Mesendoderm (in vitro differentiated cells): Measurements from ENCODE around the gene IRAG1.

Experiments
- DNase-seq: peaks from one replicate; pipeline ENCODE4 v3.0.0; 2013
- H2AK5ac ChIP-seq: 2 replicates; pipeline ENCODE4 v1.6.1; 2013; ENCODE audit warnings: low read length, inconsistent platforms
- H2BK120ac ChIP-seq: 2 replicates; pipeline ENCODE4 v1.6.1; 2013; ENCODE audit warnings: low read depth, mild to moderate bottlenecking, low read length, moderate library complexity, mixed read lengths
- H2BK15ac ChIP-seq: replicated peaks from 2 replicates; pipeline ENCODE4 v1.6.1; 2013; ENCODE audit warnings: low read depth, mild to moderate bottlenecking, moderate library complexity
- H2BK5ac ChIP-seq: 2 replicates; pipeline ENCODE4 v1.6.1; 2013; ENCODE audit warnings: low read length, inconsistent platforms
- H3K18ac ChIP-seq: 2 replicates; pipeline ENCODE4 v1.6.1; 2013; ENCODE audit warnings: mild to moderate bottlenecking, low read length, mixed read lengths
- H3K23ac ChIP-seq: one replicate; pipeline ENCODE4 v1.6.1; 2013; ENCODE audit warnings: low read length
- H3K27ac ChIP-seq: 2 replicates; pipeline ENCODE4 v1.5.1; 2013; ENCODE audit warnings: low read depth, mild to moderate bottlenecking, inconsistent platforms, low read length, moderate library complexity
- H3K27me3 ChIP-seq: 2 replicates; pipeline ENCODE4 v1.6.1; 2013; ENCODE audit warnings: low read length, control low read depth, mild to moderate bottlenecking, inconsistent platforms; ENCODE audit not compliant: insufficient read depth, poor library complexity
- H3K36me3 ChIP-seq: 2 replicates; pipeline ENCODE4 v1.6.1; 2013; ENCODE audit warnings: low read length, inconsistent platforms; ENCODE audit not compliant: control insufficient read depth, insufficient read depth
- H3K4ac ChIP-seq: one replicate; pipeline ENCODE4 v1.6.1; 2013; ENCODE audit warnings: low read depth, mild to moderate bottlenecking, low read length, moderate library complexity
- H3K4me1 ChIP-seq: 2 replicates; pipeline ENCODE4 v1.6.1; 2013; ENCODE audit warnings: low read depth, low read length, inconsistent platforms; ENCODE audit not compliant: control insufficient read depth
- H3K4me2 ChIP-seq: 2 replicates; pipeline ENCODE4 v1.6.1; 2013; ENCODE audit warnings: low read length
- H3K4me3 ChIP-seq: 2 replicates; pipeline ENCODE4 v1.5.1; 2013; ENCODE audit warnings: mild to moderate bottlenecking, low read length
- H3K56ac ChIP-seq: one replicate; pipeline ENCODE4 v1.6.1; 2013; ENCODE audit warnings: low read length
- H3K79me1 ChIP-seq: 2 replicates; pipeline ENCODE4 v1.6.1; 2013; ENCODE audit warnings: low read length, inconsistent platforms
- H3K79me2 ChIP-seq: 2 replicates; pipeline ENCODE4 v1.6.1; 2013; ENCODE audit warnings: mild to moderate bottlenecking, low read length; ENCODE audit not compliant: control insufficient read depth, insufficient read depth
- H3K9ac ChIP-seq: 2 replicates; pipeline ENCODE4 v1.6.1; 2013; ENCODE audit warnings: low read length, inconsistent platforms
- H4K5ac ChIP-seq: one replicate; pipeline ENCODE4 v1.6.1; 2013; ENCODE audit warnings: low read length
- H4K8ac ChIP-seq: one replicate; pipeline ENCODE4 v1.6.1; 2013; ENCODE audit warnings: low read depth, mild to moderate bottlenecking, control low read depth, low read length, moderate library complexity
- WGBS: extraction: QIAGEN DNeasy Blood & Tissue Kit; methylation state at CpG from one replicate; pipeline ENCODE4 v1.1.7; 2013; ENCODE audit warnings: low lambda C conversion rate, missing lambda C conversion rate; ENCODE audit not compliant: insufficient coverage; ENCODE audit errors: extremely low coverage; 5-methylcytosine and 5-hydroxymethylcytosine counted together

IRAG1 gene

DNA sequence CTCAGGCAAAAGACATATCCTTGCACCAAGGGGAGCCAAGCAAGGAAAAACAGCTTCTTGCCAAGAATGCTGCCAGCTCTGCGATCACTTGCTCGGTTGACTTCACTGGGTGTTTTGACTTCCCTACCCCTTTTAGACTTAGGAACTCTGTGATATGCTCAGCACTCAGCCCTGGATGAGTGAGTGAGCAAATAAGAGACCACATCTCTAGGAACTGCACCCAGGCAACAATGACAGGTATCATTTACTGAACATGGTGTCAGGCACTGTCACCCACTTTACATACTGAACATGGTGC, 3.7 kb upstream of the IRAG1 start:
- Histone ChIP-seq H3K9ac (no peak overlapping the region), H2BK5ac (no peak overlapping the region), H3K56ac (no peak overlapping the region), H3K4me3 (no peak overlapping the region), H2BK120ac (no peak overlapping the region), H3K27me3 (no peaks in the 10 kb centered on the region), H4K5ac (no peak overlapping the region), H3K4ac (no peak overlapping the region), H3K36me3 (no peaks in the 10 kb centered on the region), H2AK5ac (no peak overlapping the region), H4K8ac (no peak overlapping the region), H3K4me1 (no peaks in the 10 kb centered on the region), H3K4me2 (no peak overlapping the region), H3K18ac (no peak overlapping the region), H2BK15ac (no peak overlapping the region), H3K27ac (no peak overlapping the region), H3K79me1 (no peaks in the 10 kb centered on the region), H3K79me2 (no peaks in the 10 kb centered on the region), H3K23ac (no peak overlapping the region)
- DNase-seq: no peak
- WGBS: no CpG with 5 or more reads among the region's 2 CpGs

DNA sequence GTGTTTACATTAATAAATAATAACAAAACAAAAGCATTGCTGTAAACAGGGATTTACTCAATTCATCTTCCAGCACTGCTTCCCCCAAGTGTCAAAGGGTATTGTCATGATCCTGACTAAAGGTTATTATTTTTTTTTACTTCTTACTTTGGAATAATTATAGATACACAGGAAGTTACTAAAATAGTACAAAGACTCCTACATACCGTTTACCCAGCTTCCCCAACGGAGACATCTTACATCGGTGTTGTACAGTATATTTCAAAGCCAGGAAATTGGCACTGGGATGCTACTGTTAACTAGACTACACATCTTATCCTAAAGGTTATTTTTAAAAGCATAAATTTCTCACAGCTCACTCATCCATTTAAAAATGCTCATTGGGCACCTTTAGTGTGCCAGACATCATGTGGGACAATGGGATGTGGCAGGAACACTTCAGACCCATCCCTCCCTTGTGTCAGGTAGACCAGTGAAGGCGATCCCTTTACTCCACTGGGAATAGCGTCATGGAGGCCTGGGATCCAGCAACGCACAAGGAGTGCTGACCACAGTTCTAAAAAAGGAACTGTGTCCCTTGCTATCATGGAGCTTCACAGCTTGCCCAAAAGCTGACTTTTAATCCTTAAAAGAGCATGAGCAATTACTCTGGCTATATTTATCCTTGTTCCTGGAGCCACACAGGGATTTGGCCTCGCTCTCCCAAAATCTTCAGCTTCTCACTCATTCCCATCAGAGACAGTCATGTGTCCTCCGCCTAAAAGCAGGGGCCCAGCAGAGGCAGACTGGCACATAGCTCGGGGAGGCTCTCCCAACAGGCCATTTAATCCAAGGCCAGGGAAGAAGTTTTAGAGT, 3.1 kb upstream of the IRAG1 start:
- H3K27ac ChIP-seq: no peak overlapping the region
- no peaks in the 10 kb centered on the region for H3K4me1 ChIP-seq
- no peak overlapping the region for H3K23ac ChIP-seq
- no peak overlapping the region for H3K18ac ChIP-seq
- no peak overlapping the region for H4K8ac ChIP-seq
- H3K4ac ChIP-seq: no peak overlapping the region
- no peaks in the 10 kb centered on the region for H3K79me1 ChIP-seq
- H2AK5ac ChIP-seq: no peak overlapping the region
- WGBS: no CpG with 5 or more reads among the region's 9 CpGs
- H3K4me2 ChIP-seq: no peak overlapping the region
- no peak overlapping the region for H3K4me3 ChIP-seq
- DNase-seq: no peak
- H3K27me3 ChIP-seq: no peaks in the 10 kb centered on the region
- H3K9ac ChIP-seq: no peak overlapping the region
- H2BK120ac ChIP-seq: no peak overlapping the region
- no peak overlapping the region for H4K5ac ChIP-seq
- no peak overlapping the region for H2BK5ac ChIP-seq
- H2BK15ac ChIP-seq: no peak overlapping the region
- H3K36me3 ChIP-seq: no peaks in the 10 kb centered on the region
- no peaks in the 10 kb centered on the region for H3K79me2 ChIP-seq
- no peak overlapping the region for H3K56ac ChIP-seq

DNA sequence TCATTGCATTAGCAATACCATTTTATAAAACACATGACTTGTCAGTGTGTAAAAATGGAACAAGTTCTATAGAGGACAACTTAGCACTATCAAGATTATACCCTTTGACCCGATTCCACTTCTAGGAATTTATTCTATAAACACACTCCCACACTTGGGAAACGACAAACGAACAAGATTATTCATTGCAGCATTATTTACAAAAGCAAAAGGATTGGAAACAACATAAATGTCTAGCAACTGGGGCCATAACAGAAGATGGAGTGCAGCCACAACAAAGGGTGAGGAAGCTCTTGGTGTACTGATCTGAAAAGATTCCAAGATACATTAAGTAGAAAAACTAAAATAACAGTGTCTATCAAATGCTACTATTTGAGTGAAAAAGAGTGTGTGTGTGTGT, 2.3 kb upstream of the IRAG1 start:
- H3K23ac ChIP-seq: no peak overlapping the region
- H2BK15ac ChIP-seq: no peak overlapping the region
- no peak overlapping the region for H3K18ac ChIP-seq
- H4K5ac ChIP-seq: no peak overlapping the region
- DNase-seq: no peak
- no peak overlapping the region for H3K4me2 ChIP-seq
- no peaks in the 10 kb centered on the region for H3K79me1 ChIP-seq
- H3K27ac ChIP-seq: no peak overlapping the region
- no peaks in the 10 kb centered on the region for H3K79me2 ChIP-seq
- no peaks in the 10 kb centered on the region for H3K36me3 ChIP-seq
- H4K8ac ChIP-seq: no peak overlapping the region
- no peaks in the 10 kb centered on the region for H3K4me1 ChIP-seq
- H3K9ac ChIP-seq: no peak overlapping the region
- H2AK5ac ChIP-seq: no peak overlapping the region
- H3K4ac ChIP-seq: no peak overlapping the region
- no peak overlapping the region for H3K56ac ChIP-seq
- H3K4me3 ChIP-seq: no peak overlapping the region
- WGBS: no CpG with 5 or more reads among the region's 3 CpGs
- H2BK120ac ChIP-seq: no peak overlapping the region
- no peak overlapping the region for H2BK5ac ChIP-seq
- no peaks in the 10 kb centered on the region for H3K27me3 ChIP-seq

DNA sequence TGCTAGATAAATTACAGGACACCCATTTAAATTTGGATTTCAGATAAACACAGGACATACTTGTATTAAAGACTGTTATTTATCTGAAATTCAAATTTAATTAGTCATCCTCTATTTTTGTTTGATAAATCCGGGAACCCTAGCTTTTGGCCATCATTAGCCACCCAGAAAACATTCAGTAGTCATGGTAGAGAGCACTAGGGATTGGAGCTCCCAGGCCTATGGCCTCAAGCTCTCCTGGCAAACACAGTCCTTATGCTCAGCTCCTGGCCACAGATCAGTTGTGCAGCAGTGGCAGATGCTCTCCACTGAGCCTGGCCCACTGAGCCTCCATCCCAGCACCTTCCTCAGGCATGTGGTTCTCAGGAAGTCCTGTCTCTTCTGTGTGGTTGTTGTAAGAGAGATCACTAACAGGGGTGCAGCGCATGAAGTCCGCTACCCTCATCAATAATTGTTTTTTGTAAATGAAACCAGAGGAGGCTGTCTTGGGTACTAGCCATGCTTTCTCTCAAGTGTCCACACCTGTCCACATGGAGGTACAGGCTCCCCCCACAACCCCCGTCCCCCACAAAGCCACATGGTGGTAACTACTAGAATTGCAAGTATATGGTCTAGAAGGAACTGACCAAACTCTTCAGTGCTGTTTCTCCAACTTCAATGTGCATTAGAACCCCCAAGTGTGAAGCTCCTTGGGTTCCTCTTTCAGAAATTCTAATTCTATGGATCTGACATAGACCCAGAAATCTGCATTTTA, 1.1 kb upstream of the IRAG1 start:
- Histone ChIP-seq H3K18ac (no peak overlapping the region), H3K9ac (no peak overlapping the region), H3K4me1 (no peaks in the 10 kb centered on the region), H3K4me3 (no peak overlapping the region), H3K27me3 (no peaks in the 10 kb centered on the region), H2AK5ac (no peak overlapping the region), H2BK5ac (no peak overlapping the region), H4K5ac (no peak overlapping the region), H3K56ac (no peak overlapping the region), H3K4me2 (no peak overlapping the region), H2BK120ac (no peak overlapping the region), H3K4ac (no peak overlapping the region), H3K23ac (no peak overlapping the region), H3K27ac (no peak overlapping the region), H3K79me2 (no peaks in the 10 kb centered on the region), H3K36me3 (no peaks in the 10 kb centered on the region), H2BK15ac (no peak overlapping the region), H4K8ac (no peak overlapping the region), H3K79me1 (no peaks in the 10 kb centered on the region)
- no CpG with 5 or more reads among the region's 4 CpGs for WGBS
- no peak for DNase-seq

DNA sequence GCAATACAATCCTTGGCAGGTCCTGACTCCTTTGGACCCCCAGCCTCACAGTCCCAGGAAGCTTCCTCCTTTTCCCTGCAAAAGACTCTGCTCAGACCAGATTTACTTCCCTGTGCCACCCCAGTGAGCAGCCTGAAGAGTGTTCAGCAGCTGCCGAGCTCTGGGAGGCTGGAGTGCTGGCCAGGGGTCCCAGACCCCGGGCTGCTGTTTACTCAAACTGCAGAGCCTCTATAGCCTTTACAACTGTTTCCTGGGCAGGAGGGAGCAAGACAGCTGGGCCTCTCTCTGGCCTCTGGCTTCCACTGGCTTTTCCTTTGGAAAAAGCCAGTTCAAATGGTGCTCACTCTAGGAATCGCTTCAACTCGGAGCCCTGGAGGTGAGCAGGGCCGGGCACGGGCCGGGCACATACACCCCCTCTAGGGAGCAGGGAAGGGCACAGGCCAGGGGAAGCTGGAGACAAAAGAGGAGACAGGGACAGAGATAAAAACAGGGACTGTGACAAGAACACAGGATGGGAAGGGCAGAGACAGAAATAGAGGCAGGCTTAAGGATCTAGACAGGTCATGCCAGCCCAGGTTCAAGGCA, 932 bp downstream of the IRAG1 start:
- no peak for DNase-seq
- Histone ChIP-seq H3K79me2 (no peaks in the 10 kb centered on the region), H3K4me3 (no peak overlapping the region), H3K79me1 (no peaks in the 10 kb centered on the region), H3K27me3 (no peaks in the 10 kb centered on the region), H3K27ac (no peak overlapping the region), H3K18ac (no peak overlapping the region), H3K9ac (no peak overlapping the region), H2BK5ac (no peak overlapping the region), H3K56ac (no peak overlapping the region), H3K4ac (no peak overlapping the region), H2BK15ac (no peak overlapping the region), H4K8ac (no peak overlapping the region), H4K5ac (no peak overlapping the region), H2AK5ac (no peak overlapping the region), H2BK120ac (no peak overlapping the region), H3K23ac (no peak overlapping the region), H3K4me2 (no peak overlapping the region), H3K4me1 (no peaks in the 10 kb centered on the region), H3K36me3 (no peaks in the 10 kb centered on the region)
- WGBS: no CpG with 5 or more reads among the region's 7 CpGs
